Stimulated activated CD8-positive, alpha-beta memory T cell treated with anti-CD3 and anti-CD28 coated beads, Interleukin-15, amount 100 ng/mL, for 4 hours (primary cell): ENCODE measurements around the gene HDAC4.
A peak's percentile ranks its signal among the peaks of the same experiment; 100 is the strongest.

Source experiments
- DNase-seq, 2 donors: peaks; one replicate each; pipeline ENCODE4 v3.0.0-alpha.2; 2020; ENCODE audit warnings: low read depth in 2 of 2

The HDAC4 gene

GRCh38 chr2:239296020-239296932, 104.5 kb downstream of the HDAC4 start:
- DNase-seq, result no peak

- DNase-seq, result no peak
Measured at GRCh38 chr2:239295377-239296019, 105.3 kb downstream of the HDAC4 start.

GRCh38 chr2:239294571-239295054, 106.2 kb downstream of the HDAC4 start:
- no peak for DNase-seq

- peak in 1 of 2 donors; percentile 24 for DNase-seq
Measured at GRCh38 chr2:239293775-239294430, 106.9 kb downstream of the HDAC4 start.

DNA sequence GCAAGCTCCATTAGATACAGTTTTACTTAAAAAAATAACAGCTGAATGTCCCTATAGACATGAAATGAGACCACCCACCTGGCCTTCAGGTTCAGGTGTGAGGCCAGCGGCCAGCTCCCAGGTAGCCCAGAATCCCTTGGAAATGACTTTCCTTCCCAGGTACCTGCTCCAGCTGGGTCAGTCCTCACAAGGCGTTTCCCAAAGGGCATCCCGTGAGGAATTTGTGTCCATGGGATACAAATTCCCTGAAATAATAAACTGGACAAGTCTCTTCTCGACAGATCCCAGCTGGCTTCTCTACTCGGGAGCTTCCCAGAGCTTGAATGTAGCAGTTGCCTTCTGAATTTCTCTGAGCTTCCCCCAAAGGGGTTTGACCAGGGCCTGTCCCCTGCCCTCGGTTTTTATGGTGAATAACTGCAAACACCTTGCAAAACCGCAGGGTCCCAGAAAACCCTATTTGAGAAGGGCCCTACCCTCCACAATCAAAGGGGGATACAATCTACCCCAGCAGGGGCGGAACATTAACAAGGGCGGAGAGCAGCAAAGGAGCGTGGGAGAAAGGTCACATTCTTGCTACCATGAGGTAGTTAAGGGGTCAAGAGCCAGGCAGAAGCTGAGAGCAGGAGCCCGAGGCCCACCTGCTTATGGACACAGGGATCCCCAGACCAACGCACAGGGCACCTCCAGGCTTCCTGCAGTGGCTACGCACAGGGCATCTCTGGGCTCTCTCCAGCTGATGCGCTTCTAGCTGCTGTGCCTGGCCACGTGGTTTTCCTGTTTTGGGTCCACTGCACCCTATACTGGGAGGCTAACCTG, 107.7 kb downstream of the HDAC4 start:
- no peak for DNase-seq

GRCh38 chr2:239292531-239292930, 108.3 kb downstream of the HDAC4 start:
- no peak for DNase-seq

GRCh38 chr2:239291475-239292350, 109.1 kb downstream of the HDAC4 start:
- no peak for DNase-seq

GRCh38 chr2:239290618-239291474, 110.0 kb downstream of the HDAC4 start:
- no peak for DNase-seq

GRCh38 chr2:239289545-239289944, 111.3 kb downstream of the HDAC4 start:
- no peak for DNase-seq

GRCh38 chr2:239288951-239289511, 111.8 kb downstream of the HDAC4 start:
- DNase-seq, result no peak

GRCh38 chr2:239288237-239288636, 112.6 kb downstream of the HDAC4 start:
- DNase-seq, result no peak

- DNase-seq, result no peak
Measured at GRCh38 chr2:239287461-239287860, 113.4 kb downstream of the HDAC4 start.

GRCh38 chr2:239286901-239287300, 113.9 kb downstream of the HDAC4 start:
- no peak for DNase-seq

GRCh38 chr2:239285932-239286230, 114.9 kb downstream of the HDAC4 start:
- DNase-seq, result no peak

DNA sequence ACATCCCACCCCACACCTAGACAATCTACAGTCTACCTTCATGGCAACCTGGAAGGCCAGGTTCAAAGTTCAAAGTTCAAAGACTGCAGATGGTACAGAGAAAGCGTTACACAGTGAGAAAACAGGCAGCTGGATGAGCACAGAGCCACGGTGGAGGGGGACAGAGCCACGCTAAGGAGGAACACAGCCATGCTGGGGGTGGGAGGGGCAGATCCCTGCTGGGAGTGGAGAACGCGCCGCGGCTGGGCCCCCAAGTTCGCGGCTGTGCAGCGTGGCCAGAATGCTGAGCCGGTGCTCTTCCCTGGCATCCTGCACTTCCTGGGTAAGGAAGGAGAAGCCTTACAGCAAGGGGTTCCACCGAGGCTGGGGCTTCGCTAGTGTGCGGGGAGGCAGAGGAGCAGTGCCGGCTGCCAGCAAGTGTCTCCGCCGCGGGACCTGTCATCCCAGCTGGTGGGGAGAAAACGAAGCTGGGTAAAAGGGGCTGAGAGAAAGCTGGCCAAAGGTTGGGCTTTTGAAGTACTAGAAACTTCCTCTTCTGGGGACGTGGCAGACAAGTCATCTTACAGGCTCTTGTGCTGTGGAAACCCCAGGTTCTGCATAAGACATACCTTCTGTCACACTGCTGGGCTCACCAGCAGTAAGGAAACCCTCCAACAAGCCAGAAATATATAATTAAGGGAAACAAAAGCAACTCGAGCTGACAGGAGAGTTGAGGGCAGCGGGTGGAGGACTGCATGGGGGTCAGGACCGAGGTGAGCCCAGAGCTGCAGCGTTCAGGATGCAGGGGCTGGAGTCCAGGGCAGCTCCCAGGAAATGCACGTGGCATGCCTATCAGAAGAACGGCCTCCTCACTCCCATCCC, 115.5 kb downstream of the HDAC4 start:
- no peak for DNase-seq

- no peak for DNase-seq
Measured at GRCh38 chr2:239283961-239284795, 116.6 kb downstream of the HDAC4 start.

GRCh38 chr2:239283288-239283945, 117.4 kb downstream of the HDAC4 start:
- no peak for DNase-seq
